ENCODE measurements around the gene NEK6.

DNA sequence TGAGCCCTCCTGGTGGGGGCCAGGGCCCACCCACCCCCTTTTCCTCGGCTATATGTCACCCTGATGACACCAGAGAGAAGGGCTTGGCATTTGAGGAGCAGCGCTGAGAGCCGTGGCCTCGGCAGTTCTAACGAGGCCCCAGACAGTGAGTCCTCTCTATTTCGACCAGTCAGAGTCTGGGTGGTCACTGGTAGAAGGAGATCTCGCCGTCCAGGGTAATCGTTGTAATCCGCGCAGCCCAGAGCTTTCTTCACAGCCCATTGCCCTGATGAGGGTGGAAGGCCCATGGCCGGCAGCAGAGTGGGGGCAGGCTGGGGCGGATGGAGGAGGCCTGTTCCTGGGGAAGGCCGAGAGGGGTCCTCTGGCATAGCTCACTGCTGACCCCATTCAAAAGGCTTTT, 87.3 kb downstream of the NEK6 start:
- TF ChIP-seq, protein P1, sequence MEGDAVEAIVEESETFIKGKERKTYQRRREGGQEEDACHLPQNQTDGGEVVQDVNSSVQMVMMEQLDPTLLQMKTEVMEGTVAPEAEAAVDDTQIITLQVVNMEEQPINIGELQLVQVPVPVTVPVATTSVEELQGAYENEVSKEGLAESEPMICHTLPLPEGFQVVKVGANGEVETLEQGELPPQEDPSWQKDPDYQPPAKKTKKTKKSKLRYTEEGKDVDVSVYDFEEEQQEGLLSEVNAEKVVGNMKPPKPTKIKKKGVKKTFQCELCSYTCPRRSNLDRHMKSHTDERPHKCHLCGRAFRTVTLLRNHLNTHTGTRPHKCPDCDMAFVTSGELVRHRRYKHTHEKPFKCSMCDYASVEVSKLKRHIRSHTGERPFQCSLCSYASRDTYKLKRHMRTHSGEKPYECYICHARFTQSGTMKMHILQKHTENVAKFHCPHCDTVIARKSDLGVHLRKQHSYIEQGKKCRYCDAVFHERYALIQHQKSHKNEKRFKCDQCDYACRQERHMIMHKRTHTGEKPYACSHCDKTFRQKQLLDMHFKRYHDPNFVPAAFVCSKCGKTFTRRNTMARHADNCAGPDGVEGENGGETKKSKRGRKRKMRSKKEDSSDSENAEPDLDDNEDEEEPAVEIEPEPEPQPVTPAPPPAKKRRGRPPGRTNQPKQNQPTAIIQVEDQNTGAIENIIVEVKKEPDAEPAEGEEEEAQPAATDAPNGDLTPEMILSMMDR (IDR thresholded peaks at IDR 0.05) = no peak
- no peak for TF ChIP-seq POLR2A (IDR thresholded peaks at IDR 0.05)
